Stimulated activated CD4-positive, alpha-beta T cell treated with anti-CD3 and anti-CD28 coated beads, Interleukin-2, amount 100 ng/mL, for 24 hours (primary cell): ENCODE results near the gene TAOK2.
"Not testable (repeated sequence)": the region's sequence is repeated elsewhere in the genome, so short reads cannot be mapped to it uniquely, and the experiment has no call there.

ENCODE experiments used
- DNase-seq, 2 donors: peaks; one replicate each; pipeline ENCODE4 v3.0.0-alpha.2; 2020

The TAOK2 gene

GRCh38 chr16:30025574-30025973 lies 51.9 kb downstream of the TAOK2 start:
- DNase-seq: no peak

GRCh38 chr16:30026449-30026848 lies 52.8 kb downstream of the TAOK2 start:
- DNase-seq: no peak

GRCh38 chr16:30027588-30028437 lies 54.1 kb downstream of the TAOK2 start:
- no peak for DNase-seq

GRCh38 chr16:30028438-30029076 lies 54.9 kb downstream of the TAOK2 start:
- no peak for DNase-seq

- no peak for DNase-seq
These were observed 56.5 kb downstream of the TAOK2 start for GRCh38 chr16:30030011-30030685.

- no peak for DNase-seq
These were observed 57.3 kb downstream of the TAOK2 start, which contains the start of gene TLCD3B for GRCh38 chr16:30030841-30031413. Gene TLCD3B (minus strand): TSS chr16:30031271. CDS start chr16:30030527, 744 bp downstream.

DNA sequence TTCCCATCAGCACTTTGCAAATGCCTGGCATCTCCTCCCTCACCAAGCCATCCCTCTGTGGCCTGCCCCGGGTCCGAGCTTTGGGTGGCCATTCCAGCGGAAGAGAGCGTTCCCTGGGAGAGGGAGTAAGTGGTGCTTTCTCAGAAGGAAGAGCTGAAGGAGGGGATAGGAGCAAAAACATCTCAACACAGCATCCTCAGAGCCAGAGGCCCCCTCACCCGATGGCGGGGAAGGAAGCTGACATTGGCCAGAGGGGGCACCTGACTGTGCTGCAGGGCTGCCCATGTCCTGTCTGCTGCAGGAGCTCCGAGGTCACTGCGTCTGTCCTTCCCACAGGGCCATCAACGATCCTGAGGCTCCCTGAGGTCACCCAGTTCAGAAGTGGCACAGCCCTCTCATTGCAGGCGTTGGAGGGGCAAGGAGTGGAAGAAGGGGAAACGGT lies 57.8 kb downstream of the TAOK2 start:
- no peak for DNase-seq

- peak; percentile 68 to 70 for DNase-seq
These were observed 58.6 kb downstream of the TAOK2 start for GRCh38 chr16:30032083-30032819.

DNA sequence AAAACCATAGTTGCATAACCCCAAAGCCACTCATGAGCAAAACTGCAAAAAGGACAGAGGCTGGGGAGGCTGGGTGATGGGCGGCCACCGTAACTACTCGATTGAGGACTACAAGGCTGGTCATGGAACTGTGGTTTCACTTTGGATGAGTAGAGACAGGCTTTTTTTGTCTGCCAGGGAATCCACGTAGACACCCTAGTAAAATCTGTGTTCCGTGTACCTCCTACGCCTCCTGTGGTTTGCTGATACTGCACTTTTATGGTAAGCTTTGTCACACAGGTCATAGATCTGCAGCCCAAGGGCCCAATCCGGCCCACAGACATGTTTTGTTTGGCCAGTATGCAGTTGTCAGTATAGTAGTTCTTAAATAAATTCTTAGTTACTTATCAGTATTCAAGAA lies 59.6 kb downstream of the TAOK2 start:
- DNase-seq: no peak

DNA sequence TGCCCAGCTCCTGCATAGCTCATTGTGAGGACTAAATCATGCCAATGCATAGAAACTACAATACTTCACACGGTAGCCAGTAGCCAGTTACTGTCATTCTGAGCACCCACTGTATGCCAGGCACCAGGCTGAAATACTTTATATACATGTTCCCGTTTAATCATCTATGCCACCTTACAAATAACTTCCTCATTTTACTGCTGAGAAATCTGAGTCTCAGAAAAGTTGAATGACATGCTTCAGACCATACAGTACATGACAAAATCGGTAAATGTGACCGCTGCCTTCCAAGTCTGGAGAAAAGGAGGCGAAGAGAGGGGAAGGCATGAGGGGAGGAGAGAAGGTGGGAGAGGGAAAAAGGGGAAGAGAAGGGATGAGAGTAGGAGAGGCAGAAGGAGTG lies 66.6 kb downstream of the TAOK2 start:
- DNase-seq: no peak

GRCh38 chr16:30040690-30041089 lies 67.0 kb downstream of the TAOK2 start:
- DNase-seq: not testable (repeated sequence)

GRCh38 chr16:30041841-30042240 lies 68.2 kb downstream of the TAOK2 start:
- DNase-seq: no peak
